ENCODE results near the gene BIN1.

GRCh38 chr2:127054996-127055785, 51.8 kb downstream of the BIN1 start:
- TF ChIP-seq CTCF (conservative IDR thresholded peaks at IDR 0.05; ENCODE audit: low read length) (no peak), EZH2phosphoT487 (IDR thresholded peaks at IDR 0.05; ENCODE audit: borderline replicate concordance, low read depth, low read length) (no peak)
